Adrenal gland (tissue), 5 donors: Measurements from ENCODE around the gene PIKFYVE.

Experiments
- POLR2A ChIP-seq, 2 donors: fragments of 450-650 bp; IDR thresholded peaks; one replicate each; pipeline ENCODE4 v1.6.1; 2017; ENCODE audit warnings: antibody characterized with exemption in 2 of 2, mild to moderate bottlenecking in 2 of 2, moderate library complexity in 1 of 2
- TF ChIP-seq, protein P1 (sequence below), 6 experiments: fragments of 450-650 bp in 4 of 6; fragments of 200-600 bp in 2 of 6; sonication (generic) in 1 of 6; IDR thresholded peaks; 1 replicate in 5 of 6; 2 replicates in 1 of 6; pipeline versions ENCODE4 v1.5.1 to v1.8.0; 2016 to 2021; ENCODE audit warnings: antibody characterized with exemption in 6 of 6, mild to moderate bottlenecking in 2 of 6, moderate library complexity in 1 of 6
- donor health status: DM: no; HTN: no; CAD: no.

- TF ChIP-seq POLR2A (IDR thresholded peaks at IDR 0.05): no peak
- TF ChIP-seq, protein P1, sequence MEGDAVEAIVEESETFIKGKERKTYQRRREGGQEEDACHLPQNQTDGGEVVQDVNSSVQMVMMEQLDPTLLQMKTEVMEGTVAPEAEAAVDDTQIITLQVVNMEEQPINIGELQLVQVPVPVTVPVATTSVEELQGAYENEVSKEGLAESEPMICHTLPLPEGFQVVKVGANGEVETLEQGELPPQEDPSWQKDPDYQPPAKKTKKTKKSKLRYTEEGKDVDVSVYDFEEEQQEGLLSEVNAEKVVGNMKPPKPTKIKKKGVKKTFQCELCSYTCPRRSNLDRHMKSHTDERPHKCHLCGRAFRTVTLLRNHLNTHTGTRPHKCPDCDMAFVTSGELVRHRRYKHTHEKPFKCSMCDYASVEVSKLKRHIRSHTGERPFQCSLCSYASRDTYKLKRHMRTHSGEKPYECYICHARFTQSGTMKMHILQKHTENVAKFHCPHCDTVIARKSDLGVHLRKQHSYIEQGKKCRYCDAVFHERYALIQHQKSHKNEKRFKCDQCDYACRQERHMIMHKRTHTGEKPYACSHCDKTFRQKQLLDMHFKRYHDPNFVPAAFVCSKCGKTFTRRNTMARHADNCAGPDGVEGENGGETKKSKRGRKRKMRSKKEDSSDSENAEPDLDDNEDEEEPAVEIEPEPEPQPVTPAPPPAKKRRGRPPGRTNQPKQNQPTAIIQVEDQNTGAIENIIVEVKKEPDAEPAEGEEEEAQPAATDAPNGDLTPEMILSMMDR (IDR thresholded peaks at IDR 0.05): no peak
These were observed 86.9 kb downstream of the PIKFYVE start for GRCh38 chr2:208352644-208353567.
